Right atrium auricular region (tissue), 2 donors: ENCODE measurements around the gene MORF4L2. TPM values are rescaled to one million over a fixed set of nuclear protein-coding genes. Genes with fewer than 3 reads are reported as not detected.

Experiments
- DNase-seq: peaks from one replicate; pipeline ENCODE4 v3.0.0-alpha.2; 2019; ENCODE audit warnings: low spot score
- H3K27ac ChIP-seq, 2 donors: fragments of 200-600 bp; sonication (generic); 1 replicate in 1 of 2; 2 replicates in 1 of 2; pipeline ENCODE4 v1.5.1; 2016 to 2019
- H3K27me3 ChIP-seq, 2 donors: fragments of 200-600 bp; sonication (generic); one replicate each; pipeline versions ENCODE4 v1.5.1 to v1.6.0; 2017 to 2019
- H3K36me3 ChIP-seq: fragments of 200-600 bp; sonication (generic); one replicate; pipeline ENCODE4 v1.5.1; 2016
- H3K4me1 ChIP-seq, 2 donors: fragments of 200-600 bp; sonication (generic); one replicate each; pipeline versions ENCODE4 v1.5.1 to v1.6.0; 2017 to 2019
- H3K4me3 ChIP-seq, 2 donors: fragments of 200-600 bp; sonication (generic); 1 replicate in 1 of 2; 2 replicates in 1 of 2; pipeline ENCODE4 v1.5.1; 2017 to 2019; ENCODE audit warnings: mild to moderate bottlenecking in 1 of 2, moderate library complexity in 1 of 2
- H3K9me3 ChIP-seq, 2 donors: fragments of 200-600 bp; sonication (generic); one replicate each; pipeline ENCODE4 v1.5.1; 2019
- total RNA-seq, 2 donors: library from RNA; depleted of rRNA; stranded (reverse); fragments of >200 nt; gene quantifications; one replicate each; pipeline ENCODE4 v1.1.0, GENCODE V29; 2016
- TF ChIP-seq, protein P1 (sequence below), 2 donors: fragments of 200-600 bp; sonication (generic); IDR thresholded peaks; one replicate each; pipeline ENCODE4 v1.5.1; 2019; ENCODE audit warnings: antibody characterized with exemption in 2 of 2

Gene MORF4L2, protein sequence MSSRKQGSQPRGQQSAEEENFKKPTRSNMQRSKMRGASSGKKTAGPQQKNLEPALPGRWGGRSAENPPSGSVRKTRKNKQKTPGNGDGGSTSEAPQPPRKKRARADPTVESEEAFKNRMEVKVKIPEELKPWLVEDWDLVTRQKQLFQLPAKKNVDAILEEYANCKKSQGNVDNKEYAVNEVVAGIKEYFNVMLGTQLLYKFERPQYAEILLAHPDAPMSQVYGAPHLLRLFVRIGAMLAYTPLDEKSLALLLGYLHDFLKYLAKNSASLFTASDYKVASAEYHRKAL
- total RNA-seq, result 100 to 1,000 TPM; 193 to 198 TPM

DNA sequence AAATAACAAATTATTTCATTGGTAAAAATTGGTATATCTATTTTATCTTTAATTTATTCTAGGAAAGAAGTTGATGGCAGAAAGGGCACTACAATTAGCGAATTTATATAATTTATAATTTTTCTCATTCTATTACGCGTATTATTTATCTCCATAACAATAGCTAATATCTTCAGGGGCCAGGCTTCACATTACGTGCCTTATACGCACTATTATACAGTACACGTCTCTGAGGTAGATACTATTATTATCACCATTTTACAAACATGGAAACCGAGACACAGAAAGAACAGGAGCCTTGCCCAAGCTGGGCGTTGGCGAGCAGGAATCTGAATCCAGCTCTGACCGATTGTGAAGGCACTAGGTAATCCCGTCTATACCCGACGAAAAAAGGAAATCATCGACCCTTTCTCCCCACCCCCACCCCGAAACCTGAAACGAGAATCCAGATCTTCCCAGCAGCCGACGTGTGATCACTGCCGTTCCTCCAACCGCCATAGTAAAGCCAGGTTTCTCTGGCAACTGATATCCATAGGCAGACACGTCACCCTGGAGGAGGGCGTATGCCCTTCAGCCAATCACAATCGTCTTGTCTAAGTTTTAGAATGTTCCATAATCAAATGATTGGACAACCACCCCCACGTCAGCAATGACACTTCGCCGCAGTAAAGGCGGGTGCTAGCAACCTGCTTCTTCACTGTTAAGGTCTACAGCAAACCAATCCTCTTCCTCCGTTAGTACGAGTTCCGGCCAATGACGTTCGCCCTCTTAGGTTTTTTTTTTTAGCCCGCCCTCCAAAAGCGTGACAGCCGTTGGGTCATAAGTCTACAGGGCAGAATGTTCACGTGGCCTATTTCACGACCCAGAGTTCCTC, at the start of gene MORF4L2:
MORF4L2 (minus strand) TSS at position 501 of the 874 bp plus-strand sequence. CDS start 9,672 bp downstream, outside the sequence.
- Histone ChIP-seq H3K36me3 (peaks cover 19% of the 10 kb centered on the region), H3K27me3 (no peaks in the 10 kb centered on the region), H3K9me3 (no peaks in the 10 kb centered on the region), H3K4me1 (peaks cover 0 to 17% of the 10 kb centered on the region in 2 donors), H3K27ac (peak within 1 kb of the TSS; percentile 95 to 97), H3K4me3 (peak within 1 kb of the TSS; percentile 52 to 56)
- peak; percentile 97 for DNase-seq
- TF ChIP-seq, protein P1, sequence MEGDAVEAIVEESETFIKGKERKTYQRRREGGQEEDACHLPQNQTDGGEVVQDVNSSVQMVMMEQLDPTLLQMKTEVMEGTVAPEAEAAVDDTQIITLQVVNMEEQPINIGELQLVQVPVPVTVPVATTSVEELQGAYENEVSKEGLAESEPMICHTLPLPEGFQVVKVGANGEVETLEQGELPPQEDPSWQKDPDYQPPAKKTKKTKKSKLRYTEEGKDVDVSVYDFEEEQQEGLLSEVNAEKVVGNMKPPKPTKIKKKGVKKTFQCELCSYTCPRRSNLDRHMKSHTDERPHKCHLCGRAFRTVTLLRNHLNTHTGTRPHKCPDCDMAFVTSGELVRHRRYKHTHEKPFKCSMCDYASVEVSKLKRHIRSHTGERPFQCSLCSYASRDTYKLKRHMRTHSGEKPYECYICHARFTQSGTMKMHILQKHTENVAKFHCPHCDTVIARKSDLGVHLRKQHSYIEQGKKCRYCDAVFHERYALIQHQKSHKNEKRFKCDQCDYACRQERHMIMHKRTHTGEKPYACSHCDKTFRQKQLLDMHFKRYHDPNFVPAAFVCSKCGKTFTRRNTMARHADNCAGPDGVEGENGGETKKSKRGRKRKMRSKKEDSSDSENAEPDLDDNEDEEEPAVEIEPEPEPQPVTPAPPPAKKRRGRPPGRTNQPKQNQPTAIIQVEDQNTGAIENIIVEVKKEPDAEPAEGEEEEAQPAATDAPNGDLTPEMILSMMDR (IDR thresholded peaks at IDR 0.05), result no peak

DNA sequence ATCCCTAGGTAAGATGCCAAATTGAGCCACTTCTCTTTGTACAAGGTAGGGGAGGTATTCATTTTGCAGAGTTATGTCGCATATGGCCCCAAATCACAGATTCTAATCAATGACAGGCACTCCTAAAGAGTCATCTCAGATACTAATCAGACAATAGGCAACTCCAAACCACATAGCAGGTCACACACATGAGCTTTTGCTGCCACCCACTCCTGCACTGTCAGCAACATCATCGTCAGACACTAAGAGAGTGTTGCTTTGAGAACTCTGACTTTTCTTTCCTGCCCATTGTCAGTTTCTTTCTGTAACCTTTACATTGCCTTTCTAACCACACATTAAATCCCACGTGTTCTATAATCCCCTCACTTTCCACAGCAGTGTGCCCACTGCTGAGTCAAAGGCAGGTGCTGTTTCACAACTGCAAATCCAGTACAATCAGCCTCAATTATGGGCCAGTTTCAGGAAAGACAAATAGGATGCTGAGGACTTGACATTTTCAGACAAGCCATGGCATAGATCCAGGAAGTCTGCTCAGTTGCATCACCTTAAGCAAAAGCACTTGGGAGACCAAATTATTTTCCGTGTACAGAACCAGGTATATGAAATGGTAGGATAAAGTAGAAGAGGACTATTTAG, 47.7 kb upstream of the MORF4L2 start:
- Histone ChIP-seq H3K4me1 (peaks cover 0 to 6% of the 10 kb centered on the region in 2 donors), H3K9me3 (no peaks in the 10 kb centered on the region), H3K4me3 (no peak overlapping the region), H3K27me3 (no peaks in the 10 kb centered on the region), H3K36me3 (no peaks in the 10 kb centered on the region), H3K27ac (no peak overlapping the region)
- TF ChIP-seq, protein P1 (IDR thresholded peaks at IDR 0.05), result no peak
- no peak for DNase-seq

DNA sequence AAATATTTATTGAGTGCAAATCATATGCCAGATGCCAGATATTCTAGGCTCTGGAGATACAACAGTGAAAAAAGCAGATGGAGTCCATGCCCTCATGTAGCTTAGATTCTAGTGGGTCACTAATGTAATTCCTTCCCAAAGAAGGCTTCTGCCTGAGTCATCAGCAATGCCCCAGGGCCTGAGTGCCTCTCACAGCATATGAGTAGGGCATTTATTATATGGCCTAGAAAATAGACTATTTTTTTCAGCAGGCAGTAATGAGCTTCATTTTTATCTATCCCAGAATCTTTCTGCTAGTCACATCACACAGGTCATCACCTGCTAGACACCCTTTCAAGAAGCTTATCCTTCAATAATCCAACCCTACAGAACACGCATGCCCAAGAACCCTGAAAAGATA, 46.5 kb upstream of the MORF4L2 start:
- Histone ChIP-seq H3K9me3 (no peaks in the 10 kb centered on the region), H3K4me3 (no peak overlapping the region), H3K27me3 (no peaks in the 10 kb centered on the region), H3K4me1 (peaks cover 0 to 6% of the 10 kb centered on the region in 2 donors), H3K36me3 (no peaks in the 10 kb centered on the region), H3K27ac (no peak overlapping the region)
- DNase-seq, result no peak
- TF ChIP-seq, protein P1 (IDR thresholded peaks at IDR 0.05), result no peak

DNA sequence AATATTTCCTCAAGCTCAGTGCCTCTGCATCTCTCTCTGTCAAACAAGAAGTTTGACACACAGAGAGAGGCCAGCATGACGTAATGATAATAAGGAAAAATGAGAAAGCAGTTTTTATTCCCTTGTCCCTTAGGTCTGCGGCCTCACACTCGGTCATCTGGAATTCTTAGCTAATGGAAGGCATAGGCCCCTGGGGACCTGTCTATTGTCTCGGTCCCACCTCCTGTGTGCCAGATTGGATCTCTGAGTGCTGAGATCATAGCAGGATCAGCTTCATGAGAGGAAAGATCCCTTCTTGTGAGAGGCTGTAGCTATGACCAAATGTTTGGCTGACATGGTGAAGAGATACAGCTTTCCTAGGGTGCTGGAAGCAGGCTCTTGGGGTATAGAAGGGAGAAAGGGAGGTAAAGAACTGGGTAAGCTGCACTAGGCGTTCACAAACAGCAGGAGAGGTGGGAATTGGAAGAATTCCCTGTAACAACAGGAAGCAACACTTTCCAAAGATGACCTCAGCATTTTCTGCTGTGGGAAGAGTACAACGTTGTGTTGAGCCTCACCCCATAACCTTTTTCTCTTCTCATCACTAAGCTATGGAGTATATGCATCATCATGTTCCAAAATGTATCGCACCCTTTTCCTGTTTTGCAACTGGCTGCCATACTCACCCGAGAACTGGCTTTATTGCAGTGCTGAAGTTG, 44.4 kb upstream of the MORF4L2 start:
- no peaks in the 10 kb centered on the region for H3K36me3 ChIP-seq
- peak; percentile 61 for DNase-seq
- no peaks in the 10 kb centered on the region for H3K27me3 ChIP-seq
- H3K4me3 ChIP-seq, result no peak overlapping the region
- peak overlapping the region; percentile 32 to 40 for H3K27ac ChIP-seq
- TF ChIP-seq, protein P1 (IDR thresholded peaks at IDR 0.05), result no peak
- no peaks in the 10 kb centered on the region for H3K9me3 ChIP-seq
- H3K4me1 ChIP-seq, result peaks cover 0 to 6% of the 10 kb centered on the region in 2 donors

DNA sequence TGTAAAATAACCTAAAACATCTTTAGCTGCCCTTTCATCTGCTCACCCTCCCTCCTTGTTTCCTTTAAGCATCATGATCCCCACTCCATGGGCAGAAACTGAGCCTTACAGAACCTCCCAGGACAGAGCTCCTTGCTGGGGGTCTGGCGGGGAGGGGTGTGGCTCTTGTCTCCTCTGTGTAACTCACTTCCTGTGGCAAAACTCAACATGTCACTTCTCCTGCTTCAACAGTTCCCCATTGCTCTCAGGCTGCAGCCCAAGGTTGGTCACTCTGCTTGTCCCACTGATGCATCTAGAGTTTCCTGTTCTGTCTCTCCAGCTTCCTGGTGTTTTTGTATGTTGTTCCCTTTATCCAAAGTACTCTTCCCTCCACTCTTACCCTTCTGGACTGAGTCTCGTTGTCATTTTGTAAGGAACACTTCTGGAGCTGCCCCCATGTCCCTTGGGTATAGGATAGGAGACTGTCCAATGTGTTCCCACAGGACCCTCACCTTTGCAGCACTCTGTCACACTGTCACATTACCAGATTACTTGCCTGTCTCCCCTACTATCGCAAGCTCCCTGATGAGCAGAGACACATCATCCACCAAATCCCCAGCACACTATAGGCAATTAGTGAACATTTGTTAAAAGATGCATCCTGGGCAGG, 43.8 kb upstream of the MORF4L2 start:
- DNase-seq, result no peak
- no peak overlapping the region for H3K4me3 ChIP-seq
- no peaks in the 10 kb centered on the region for H3K27me3 ChIP-seq
- peak overlapping the region; percentile 32 to 40 for H3K27ac ChIP-seq
- TF ChIP-seq, protein P1 (IDR thresholded peaks at IDR 0.05), result no peak
- H3K4me1 ChIP-seq, result peaks cover 0 to 6% of the 10 kb centered on the region in 2 donors
- no peaks in the 10 kb centered on the region for H3K9me3 ChIP-seq
- no peaks in the 10 kb centered on the region for H3K36me3 ChIP-seq
